GM19372 (cell line): ENCODE measurements around the gene ALG12.
A peak's percentile ranks its signal among the peaks of the same experiment; 100 is the strongest.

ENCODE experiments used
- ATAC-seq: cut with Tn5 transposase; IDR thresholded peaks from one replicate; pipeline ENCODE4 v1.9.1; 2021; ENCODE audit warnings: mild to moderate bottlenecking, low read depth, moderate library complexity; ENCODE audit not compliant: unreplicated experiment

Gene ALG12

DNA sequence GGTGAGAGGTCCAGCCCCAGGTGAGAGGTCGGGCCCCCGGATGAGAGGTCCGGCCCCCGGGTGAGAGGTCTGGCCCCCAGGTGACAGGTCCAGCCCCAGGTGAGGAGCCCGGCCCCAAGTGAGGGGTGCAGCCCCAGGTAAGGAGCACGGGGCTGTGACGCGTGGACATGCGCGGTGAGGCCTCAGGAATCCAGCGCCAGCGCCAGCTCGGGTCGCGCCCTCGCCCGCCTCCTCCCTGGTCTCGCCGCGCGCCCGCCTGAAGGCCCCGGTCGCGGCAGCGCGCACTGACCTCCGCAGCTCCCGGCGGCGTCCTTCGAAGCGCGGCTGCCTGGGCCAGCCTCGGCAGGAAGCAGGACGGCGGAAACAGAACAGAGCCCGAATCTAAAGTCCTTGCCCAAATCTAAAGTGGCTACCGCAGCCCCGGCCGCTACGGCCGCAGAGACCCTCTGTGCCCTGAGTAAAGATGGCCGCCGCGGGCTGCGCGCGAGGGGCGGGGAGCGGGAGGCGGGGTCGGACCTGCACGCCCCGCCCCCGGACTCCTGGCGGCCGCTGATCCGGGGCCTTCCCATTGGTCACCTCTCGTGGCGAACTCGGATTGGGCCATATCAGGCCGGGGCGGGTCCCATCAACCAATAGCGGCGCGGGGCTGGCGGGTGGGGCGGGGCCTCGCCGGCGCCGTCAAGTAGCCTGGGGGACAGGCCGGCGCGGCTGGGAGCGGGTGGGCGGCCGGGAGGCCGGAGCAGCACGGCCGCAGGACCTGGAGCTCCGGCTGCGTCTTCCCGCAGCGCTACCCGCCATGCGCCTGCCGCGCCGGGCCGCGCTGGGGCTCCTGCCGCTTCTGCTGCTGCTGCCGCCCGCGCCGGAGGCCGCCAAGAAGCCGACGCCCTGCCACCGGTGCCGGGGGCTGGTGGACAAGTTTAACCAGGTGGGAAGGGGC lies at the start of gene ALG12, which contains the start of gene CRELD2:
TSS of gene ALG12 (minus strand) at position 465 of the 937 bp plus-strand sequence. CDS start 4,673 bp downstream, outside the sequence.
TSS of gene CRELD2 (plus strand) at position 661 of the 937 bp plus-strand sequence. CDS start at position 797, 136 bp downstream.
- peak; percentile 94 for ATAC-seq

DNA sequence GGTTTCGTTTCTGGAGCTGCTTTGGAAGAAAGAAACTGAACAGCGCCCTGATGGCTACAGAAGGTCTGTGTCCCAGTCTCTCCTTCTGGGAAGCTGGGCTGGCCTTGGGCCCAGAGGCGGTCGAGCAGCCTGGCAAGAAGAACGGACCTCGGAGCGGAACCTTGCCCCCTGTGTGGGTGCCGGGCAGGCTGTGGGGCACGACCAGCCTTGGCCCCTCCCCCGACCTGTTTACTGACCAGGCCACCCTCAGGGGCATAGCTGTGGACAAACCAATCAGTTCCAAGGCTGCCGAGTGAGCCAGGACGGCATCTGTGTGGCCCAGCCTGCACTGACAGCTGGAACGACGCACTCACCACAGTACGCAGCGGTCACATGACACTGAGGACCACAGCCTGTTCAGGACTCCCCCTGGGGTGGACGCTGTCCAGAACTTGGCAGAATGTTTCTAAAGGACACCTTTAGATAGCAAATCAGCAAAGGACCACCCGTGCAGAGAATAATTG lies 49.5 kb upstream of the ALG12 start:
- no peak for ATAC-seq

DNA sequence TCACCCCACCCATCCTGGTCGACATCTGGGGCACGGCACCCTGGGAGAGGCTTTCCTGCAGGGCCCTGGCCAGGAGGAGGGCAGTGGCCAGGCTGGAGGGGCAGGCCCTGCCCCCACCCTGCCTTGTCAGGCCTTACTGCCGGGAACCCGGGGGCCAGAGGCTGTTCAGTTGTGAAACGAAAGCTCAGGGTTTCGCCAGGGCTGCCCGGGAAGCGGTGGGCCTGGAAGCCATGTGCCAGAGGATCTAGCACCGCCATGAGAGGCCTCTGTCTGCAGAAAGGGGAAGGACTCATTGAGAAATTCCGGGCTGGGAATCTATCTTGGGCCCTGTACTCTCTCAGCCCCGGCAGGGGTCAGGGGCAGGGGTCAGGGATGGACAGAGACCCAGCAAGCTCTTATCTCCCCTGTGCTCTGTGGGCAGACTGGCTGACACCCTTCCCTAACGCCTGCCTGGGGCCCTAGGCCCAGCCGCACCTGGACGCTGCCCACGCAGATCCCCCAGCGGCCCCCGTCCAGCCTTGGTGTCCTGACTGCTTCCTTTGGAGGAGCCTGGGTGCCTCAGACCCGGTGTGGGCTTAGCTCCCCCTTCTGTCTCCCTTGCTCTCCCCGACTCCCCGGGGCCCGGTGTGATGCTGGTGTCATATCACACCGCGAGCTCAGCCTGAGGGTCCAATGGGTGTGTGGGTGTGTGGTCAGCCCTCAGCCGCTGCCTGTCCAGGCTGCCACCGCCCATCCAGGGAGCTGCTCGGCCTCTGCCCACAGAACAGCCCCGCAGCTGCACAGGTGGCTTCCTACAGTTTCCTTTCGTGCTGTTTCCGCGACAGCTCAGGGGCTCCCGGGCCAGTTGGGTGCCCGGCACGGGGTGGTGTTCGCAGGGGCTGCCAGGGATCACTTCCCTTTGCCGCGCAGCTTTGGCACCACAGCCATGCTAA lies 48.8 kb upstream of the ALG12 start:
- no peak for ATAC-seq

DNA sequence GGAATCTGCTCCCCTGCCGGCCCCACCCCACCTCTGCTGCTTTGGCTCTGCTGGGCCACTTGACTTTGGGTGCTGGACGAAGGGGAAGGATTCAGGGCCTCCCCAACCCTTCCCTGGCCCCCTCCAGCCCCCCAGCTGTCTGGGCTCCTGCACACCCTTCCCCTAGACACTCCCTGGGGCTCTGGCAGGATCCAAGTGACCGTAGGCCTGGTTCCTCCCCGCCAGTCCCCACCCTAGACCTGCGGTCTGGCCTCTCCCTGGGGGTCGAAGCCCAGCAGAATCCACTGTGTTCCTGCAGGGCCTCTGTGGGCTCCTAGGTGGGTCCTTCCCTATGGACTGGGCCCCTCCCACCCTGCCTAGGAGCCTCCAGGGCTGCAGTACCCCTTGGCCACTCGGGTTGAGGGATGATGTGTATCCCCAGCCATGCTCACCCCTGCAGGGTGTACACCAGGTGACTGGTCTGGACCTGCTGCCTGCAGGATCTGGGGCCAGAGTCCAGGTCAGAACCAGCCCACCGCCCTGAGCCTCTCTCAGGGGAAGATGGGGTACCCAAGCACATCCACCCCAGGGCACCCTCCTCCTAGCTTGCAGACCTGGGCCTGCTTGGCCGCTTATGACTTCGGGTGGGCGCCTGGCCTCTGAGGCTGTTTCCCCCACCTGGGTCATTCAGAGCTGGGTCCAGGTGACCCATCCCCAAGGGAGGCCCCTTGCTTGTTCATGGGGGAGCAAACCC lies 48.0 kb upstream of the ALG12 start:
- no peak for ATAC-seq

DNA sequence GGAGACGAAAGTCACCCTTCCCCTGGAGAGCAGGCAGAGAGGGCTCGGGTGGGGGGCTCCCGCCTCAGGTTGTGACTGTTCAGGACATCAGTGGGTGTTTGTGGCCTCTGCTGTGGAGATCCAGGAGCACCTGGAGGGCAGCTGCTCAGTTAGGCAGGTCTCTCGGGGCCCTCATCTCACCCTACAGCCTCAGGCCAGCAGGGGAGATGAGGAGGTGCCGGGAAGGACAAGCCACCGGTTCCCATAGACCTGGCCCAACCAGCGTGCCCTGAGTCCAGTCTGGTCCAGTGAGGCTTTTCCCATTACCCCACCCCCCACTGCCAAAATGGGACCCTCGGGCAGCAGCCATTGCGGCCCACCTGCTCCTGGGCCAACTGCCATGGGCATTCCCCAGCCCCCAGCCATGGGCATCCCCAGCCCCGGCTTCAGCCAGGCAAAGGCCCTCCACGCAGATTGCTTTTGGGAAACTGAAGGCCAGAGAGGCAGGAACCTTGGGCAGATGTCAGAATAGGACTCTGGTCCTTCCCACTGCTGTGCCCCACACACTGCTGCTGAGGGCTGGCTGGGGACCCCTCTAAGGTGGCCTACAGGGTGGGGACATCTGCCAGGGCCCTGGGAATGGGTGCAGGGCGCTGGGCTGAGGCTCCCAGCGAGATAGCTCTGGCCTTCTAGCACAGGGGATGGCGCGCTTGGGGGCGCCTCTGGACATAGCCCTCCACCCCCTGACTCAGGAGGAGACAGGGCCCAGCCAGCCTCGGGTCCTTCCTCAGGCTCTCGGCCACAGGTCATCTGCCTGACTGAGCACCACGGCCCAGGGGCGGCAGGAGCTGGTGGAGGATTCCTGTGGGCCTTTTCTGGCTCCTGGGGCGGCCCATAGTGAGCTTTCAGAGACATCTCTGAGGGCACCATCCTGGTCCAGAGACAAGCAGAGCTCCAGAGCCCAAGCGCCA lies 47.1 kb upstream of the ALG12 start:
- ATAC-seq = no peak

DNA sequence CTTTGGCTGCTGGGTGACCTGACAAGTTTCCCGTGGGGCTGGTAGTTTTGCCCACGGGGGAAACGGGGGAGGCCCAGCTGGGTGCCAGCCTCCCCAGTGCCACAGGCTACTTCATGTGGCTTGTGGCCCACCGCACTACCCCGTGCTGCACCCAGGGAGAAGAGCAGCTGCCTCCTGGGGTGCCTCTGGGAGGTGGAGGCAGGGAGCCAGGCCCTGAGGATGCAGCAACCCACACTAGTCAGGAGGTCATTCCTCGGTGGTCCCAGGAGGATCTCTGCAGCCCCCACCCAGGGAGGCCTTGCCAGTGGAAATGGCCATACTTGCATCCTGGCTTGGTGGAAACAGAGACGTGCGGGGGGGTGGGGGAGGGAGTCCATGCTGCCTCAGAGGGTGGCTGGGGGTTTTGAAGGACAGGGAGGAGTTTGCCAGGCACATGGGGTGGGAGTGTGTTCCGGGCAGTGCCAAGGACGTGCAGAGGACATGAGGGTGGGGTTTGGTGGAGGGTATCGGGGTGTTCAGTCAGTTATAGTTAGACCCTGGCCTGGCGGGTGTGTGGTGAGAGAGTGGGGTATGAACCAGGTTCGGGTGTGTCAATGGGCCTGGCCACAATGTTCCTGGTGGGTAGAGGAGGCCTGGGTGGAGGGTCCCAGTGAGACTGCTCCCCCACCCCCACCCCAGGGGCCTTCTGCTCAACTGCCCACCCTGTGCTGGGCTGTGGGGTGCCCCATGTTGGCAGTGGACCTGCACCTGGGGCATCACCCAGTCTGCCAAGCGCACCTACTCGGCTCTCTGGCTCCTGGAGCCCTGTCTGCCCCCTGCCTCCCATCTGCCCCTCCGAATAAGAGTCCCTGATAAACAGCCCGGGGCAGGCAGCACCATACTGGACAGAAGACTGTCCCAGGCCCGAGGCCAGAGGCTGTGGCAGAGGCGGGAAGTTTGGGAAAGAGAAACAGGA lies 46.2 kb upstream of the ALG12 start:
- ATAC-seq = no peak

DNA sequence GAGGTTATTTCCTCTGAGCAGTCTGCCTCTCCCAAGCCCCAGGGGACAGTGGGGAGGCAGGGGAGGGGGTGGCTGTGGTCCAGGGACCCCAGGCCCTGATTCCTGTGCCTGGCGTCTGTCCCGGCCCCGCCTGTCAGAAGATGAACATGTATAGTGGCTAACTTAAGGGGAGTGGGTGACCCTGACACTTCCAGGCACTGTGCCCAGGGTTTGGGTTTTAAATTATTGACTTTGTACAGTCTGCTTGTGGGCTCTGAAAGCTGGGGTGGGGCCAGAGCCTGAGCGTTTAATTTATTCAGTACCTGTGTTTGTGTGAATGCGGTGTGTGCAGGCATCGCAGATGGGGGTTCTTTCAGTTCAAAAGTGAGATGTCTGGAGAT lies 45.4 kb upstream of the ALG12 start:
- no peak for ATAC-seq

DNA sequence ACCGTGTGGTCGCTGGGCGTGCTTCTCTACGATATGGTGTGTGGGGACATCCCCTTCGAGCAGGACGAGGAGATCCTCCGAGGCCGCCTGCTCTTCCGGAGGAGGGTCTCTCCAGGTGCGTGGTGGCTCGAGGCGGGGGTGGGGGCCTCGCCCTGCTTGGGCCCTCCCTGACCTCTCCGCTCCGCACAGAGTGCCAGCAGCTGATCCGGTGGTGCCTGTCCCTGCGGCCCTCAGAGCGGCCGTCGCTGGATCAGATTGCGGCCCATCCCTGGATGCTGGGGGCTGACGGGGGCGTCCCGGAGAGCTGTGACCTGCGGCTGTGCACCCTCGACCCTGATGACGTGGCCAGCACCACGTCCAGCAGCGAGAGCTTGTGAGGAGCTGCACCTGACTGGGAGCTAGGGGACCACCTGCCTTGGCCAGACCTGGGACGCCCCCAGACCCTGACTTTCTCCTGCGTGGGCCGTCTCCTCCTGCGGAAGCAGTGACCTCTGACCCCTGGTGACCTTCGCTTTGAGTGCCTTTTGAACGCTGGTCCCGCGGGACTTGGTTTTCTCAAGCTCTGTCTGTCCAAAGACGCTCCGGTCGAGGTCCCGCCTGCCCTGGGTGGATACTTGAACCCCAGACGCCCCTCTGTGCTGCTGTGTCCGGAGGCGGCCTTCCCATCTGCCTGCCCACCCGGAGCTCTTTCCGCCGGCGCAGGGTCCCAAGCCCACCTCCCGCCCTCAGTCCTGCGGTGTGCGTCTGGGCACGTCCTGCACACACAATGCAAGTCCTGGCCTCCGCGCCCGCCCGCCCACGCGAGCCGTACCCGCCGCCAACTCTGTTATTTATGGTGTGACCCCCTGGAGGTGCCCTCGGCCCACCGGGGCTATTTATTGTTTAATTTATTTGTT lies 44.8 kb upstream of the ALG12 start:
- ATAC-seq = no peak

DNA sequence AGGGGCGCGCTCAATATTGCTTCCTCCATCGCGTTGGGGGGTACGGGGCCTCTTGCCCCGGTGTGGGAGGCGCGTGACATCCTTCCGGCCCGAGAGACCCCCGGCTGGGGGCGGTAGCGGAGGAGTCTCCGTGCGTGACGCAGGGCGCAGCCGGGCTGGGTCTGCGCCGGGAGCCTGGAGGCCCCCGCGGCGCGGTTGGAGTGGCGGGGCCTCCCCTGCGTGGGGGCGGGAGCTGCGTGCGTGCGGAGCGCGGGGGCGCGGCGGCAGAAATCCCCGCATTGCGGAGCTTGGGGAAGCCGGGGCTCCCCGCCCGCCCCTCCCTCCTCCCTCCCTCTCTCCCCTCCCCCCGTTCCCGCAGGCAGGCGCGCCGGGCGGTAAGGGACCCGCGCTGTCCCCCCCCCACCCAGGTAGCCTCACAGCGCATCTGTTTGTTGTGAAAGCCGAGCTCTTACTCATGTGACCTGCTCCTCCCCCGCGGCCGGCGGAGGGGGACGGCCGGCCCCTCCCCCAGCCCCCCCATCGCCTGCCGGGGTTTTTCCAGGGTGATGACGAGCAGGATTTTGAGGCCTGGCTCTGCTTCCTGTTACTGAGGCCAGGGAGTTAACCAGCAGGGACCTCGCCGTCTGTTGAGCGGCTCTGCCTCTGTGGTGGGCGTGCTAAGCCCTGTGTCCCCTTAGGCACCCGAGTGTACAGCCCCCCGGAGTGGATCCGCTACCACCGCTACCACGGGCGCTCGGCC lies 43.9 kb upstream of the ALG12 start:
- ATAC-seq = no peak

DNA sequence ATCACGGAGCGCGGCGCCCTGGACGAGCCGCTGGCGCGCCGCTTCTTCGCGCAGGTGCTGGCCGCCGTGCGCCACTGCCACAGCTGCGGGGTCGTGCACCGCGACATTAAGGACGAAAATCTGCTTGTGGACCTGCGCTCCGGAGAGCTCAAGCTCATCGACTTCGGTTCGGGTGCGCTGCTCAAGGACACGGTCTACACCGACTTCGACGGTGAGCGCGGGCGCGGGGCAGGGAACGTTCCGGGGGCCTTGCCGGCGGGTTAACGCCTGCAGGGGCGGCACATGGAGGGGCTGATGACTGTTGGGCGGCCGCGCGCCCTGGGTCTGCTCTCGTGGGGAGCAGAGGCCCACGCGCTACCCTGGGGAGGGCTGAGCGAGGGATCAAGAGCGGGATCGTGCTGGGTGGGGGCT lies 43.4 kb upstream of the ALG12 start:
- ATAC-seq = no peak

DNA sequence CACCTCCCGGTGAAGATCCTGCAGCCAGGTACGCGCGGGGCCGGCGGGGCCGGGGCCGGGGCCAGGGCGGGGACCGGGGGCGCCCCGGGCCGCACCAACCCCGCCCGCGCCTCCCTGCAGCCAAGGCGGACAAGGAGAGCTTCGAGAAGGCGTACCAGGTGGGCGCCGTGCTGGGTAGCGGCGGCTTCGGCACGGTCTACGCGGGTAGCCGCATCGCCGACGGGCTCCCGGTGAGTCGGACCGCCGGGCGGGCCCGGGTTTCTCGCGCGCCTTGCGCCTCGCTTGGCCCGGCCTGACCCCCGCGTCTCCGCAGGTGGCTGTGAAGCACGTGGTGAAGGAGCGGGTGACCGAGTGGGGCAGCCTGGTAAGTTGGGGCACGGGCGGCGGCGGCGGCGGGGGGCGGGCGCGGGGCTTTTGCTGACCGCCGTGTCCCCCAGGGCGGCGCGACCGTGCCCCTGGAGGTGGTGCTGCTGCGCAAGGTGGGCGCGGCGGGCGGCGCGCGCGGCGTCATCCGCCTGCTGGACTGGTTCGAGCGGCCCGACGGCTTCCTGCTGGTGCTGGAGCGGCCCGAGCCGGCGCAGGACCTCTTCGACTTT lies 42.9 kb upstream of the ALG12 start:
- peak; percentile 0 for ATAC-seq

DNA sequence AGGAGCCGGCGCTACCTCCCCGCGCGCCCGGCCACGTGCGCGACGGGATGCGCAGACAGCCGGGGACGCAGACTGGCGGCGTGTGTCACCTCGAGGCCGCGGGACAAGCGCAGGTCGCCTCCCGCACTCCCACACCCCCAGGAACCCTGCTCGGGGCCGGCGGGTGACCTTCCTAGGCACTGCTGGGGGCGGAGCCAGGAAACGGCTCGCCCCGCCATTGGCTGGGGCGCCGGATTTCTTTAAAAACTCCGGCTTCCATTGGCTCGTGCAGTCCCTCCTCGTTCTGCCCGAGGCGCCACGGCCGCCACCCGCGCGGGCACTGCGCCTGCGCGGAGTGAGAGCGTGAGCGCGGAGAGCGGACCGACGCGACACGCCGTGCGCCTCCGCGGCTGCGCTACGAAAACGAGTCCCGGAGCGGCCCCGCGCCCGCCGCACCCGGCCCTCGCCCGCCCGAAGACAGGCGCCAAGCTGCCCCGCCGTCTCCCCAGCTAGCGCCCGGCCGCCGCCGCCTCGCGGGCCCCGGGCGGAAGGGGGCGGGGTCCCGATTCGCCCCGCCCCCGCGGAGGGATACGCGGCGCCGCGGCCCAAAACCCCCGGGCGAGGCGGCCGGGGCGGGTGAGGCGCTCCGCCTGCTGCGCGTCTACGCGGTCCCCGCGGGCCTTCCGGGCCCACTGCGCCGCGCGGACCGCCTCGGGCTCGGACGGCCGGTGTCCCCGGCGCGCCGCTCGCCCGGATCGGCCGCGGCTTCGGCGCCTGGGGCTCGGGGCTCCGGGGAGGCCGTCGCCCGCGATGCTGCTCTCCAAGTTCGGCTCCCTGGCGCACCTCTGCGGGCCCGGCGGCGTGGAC lies 42.1 kb upstream of the ALG12 start, which contains the start of gene PIM3:
TSS of gene PIM3 (plus strand) at position 614 of the 846 bp plus-strand sequence. CDS start at position 790, 176 bp downstream.
- ATAC-seq = peak; percentile 59

DNA sequence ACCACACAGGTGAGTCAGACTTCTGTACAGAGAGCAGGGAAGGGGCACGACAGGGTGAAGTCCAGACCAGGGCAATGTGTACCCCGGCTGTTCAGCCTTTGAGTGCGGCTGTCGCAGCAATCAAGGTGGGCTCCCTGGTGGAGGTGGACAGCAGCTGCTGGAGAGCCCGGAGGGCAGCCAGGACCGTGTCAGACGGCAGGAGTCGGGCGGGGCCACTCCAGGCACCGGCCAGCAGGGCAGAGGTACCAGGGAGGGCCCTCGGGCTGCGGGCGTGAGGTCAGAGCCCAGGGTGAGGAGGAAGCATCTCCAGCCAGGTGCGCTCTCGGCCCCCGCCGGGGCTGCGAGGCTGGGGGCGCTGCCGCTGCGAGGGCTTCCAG lies 41.5 kb upstream of the ALG12 start:
- no peak for ATAC-seq

DNA sequence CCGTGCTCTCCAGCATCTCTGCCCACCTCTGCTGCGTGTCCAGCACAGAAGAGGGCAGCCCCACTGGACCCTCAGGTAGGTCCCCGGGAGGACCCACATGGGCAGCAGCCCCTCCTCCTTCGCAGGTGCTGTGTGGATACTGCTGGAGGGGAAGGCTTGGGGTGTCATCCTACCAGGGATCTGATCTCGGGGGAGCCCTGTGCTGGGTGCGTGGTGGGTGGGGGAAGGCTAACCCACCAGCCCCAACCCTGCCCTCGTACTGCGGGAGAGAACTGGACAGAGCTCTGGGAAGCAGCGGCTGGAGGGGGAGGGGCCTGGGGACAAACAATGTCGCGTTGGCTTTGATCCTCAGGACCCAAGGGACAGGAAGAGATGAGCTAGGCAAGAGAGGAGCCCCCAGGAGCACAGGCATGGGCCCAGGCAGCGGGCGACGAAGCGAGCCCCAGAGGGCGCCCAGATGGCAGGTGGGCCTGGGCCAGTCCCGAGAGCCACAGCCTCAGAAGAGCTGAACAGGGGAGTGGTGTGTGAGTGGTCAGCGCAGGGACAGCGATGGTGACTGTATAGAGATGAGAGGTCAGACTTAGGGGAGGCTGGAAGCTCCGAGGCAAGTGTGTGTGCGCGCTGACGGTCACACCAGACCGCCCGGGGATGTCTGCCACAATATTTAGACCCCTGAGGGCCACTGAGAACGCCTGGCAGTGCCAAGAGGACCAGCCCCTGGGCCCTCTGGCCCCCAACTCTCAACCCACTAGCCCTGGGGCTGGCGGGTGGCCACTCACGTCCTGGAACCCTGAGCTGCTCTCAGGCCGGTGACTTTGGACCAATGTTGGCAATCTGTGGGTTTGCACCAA lies 40.9 kb upstream of the ALG12 start:
- no peak for ATAC-seq
